H9 (cell line): ENCODE data around the gene INPP4A. TPM values are rescaled to one million over a fixed set of nuclear protein-coding genes. Genes with fewer than 3 reads are reported as not detected.

Experiments used
- DNase-seq: peaks from one replicate; pipeline ENCODE4 v3.0.0-alpha.2; 2017
- H2AFZ ChIP-seq: one replicate; pipeline ENCODE4 v1.6.1; 2013; ENCODE audit warnings: mild to moderate bottlenecking, low read length, control low read depth, moderate library complexity
- H2AK5ac ChIP-seq: 2 replicates; pipeline ENCODE4 v1.6.1; 2013; ENCODE audit warnings: low read length, control low read depth, mixed read lengths; ENCODE audit not compliant: insufficient read length
- H2BK120ac ChIP-seq: one replicate; pipeline ENCODE4 v1.6.1; 2013; ENCODE audit warnings: low read depth, mild to moderate bottlenecking, low read length, control low read depth, inconsistent platforms; ENCODE audit not compliant: poor library complexity, severe bottlenecking
- H2BK12ac ChIP-seq: 2 replicates; pipeline ENCODE4 v1.6.1; 2013; ENCODE audit warnings: low read length, control low read depth, mixed read lengths, low read depth; ENCODE audit not compliant: insufficient read length
- H2BK15ac ChIP-seq: 2 replicates; pipeline ENCODE4 v1.6.1; 2013; ENCODE audit warnings: low read depth, low read length, control low read depth
- H2BK20ac ChIP-seq: one replicate; pipeline ENCODE4 v1.6.1; 2013; ENCODE audit warnings: low read depth, mild to moderate bottlenecking, low read length, control low read depth, inconsistent platforms; ENCODE audit not compliant: poor library complexity, severe bottlenecking
- H2BK5ac ChIP-seq: 2 replicates; pipeline ENCODE4 v1.6.1; 2013; ENCODE audit warnings: low read length, control low read depth, mixed read lengths; ENCODE audit not compliant: insufficient read length
- H3K14ac ChIP-seq: 2 replicates; pipeline ENCODE4 v1.6.1; 2013; ENCODE audit warnings: low read length, control low read depth; ENCODE audit not compliant: insufficient read depth
- H3K18ac ChIP-seq: 2 replicates; pipeline ENCODE4 v1.6.1; 2013; ENCODE audit warnings: low read depth, mild to moderate bottlenecking, mixed read lengths, low read length, control low read depth; ENCODE audit not compliant: insufficient read length
- H3K23ac ChIP-seq: 2 replicates; pipeline ENCODE4 v1.6.1; 2013; ENCODE audit warnings: low read length, control low read depth, mixed read lengths, low read depth; ENCODE audit not compliant: insufficient read length
- H3K23me2 ChIP-seq: 2 replicates; pipeline ENCODE4 v1.6.1; 2013; ENCODE audit warnings: low read depth, mild to moderate bottlenecking, mixed read lengths, low read length, control low read depth; ENCODE audit not compliant: insufficient read length, poor library complexity, severe bottlenecking
- H3K27ac ChIP-seq: 2 replicates; pipeline ENCODE4 v1.5.1; 2013; ENCODE audit warnings: low read length, control low read depth, mixed read lengths, low read depth; ENCODE audit not compliant: insufficient read length
- H3K27me3 ChIP-seq: 2 replicates; pipeline ENCODE4 v1.6.1; 2013; ENCODE audit warnings: low read length, control low read depth, inconsistent platforms; ENCODE audit not compliant: insufficient read depth
- H3K4ac ChIP-seq: 2 replicates; pipeline ENCODE4 v1.6.1; 2013; ENCODE audit warnings: low read depth, mild to moderate bottlenecking, control low read depth, inconsistent platforms, low read length, moderate library complexity
- H3K4me1 ChIP-seq: 2 replicates; pipeline ENCODE4 v1.6.1; 2013; ENCODE audit warnings: low read length, control low read depth, inconsistent platforms; ENCODE audit not compliant: insufficient read depth
- H3K4me2 ChIP-seq: 2 replicates; pipeline ENCODE4 v1.6.1; 2013; ENCODE audit warnings: low read length, control low read depth, mixed read lengths; ENCODE audit not compliant: insufficient read length, insufficient read depth
- H3K56ac ChIP-seq: 2 replicates; pipeline ENCODE4 v1.6.1; 2013; ENCODE audit warnings: low read depth, mild to moderate bottlenecking, mixed read lengths, low read length, control low read depth; ENCODE audit not compliant: insufficient read length
- H3K79me1 ChIP-seq: 2 replicates; pipeline ENCODE4 v1.6.1; 2013; ENCODE audit warnings: low read depth, mild to moderate bottlenecking, moderate library complexity, low read length, control low read depth, inconsistent platforms; ENCODE audit not compliant: insufficient read depth, poor library complexity, severe bottlenecking
- H3K79me2 ChIP-seq: 2 replicates; pipeline ENCODE4 v1.6.1; 2013; ENCODE audit warnings: low read length, control low read depth, inconsistent platforms; ENCODE audit not compliant: insufficient read depth
- H3K9ac ChIP-seq: 2 replicates; pipeline ENCODE4 v1.6.1; 2013; ENCODE audit warnings: low read length, control low read depth, mixed read lengths; ENCODE audit not compliant: insufficient read length; ENCODE audit errors: extremely low read depth
- H3K9me3 ChIP-seq: one replicate; pipeline ENCODE4 v1.6.1; 2013; ENCODE audit warnings: low read depth, low read length, inconsistent platforms; ENCODE audit not compliant: control insufficient read depth
- H3T11ph ChIP-seq: one replicate; pipeline ENCODE4 v1.6.1; 2013; ENCODE audit warnings: mild to moderate bottlenecking, low read length, control low read depth, inconsistent platforms
- H4K20me1 ChIP-seq: one replicate; pipeline ENCODE4 v1.6.1; 2013; ENCODE audit not compliant: control insufficient read depth, insufficient read length, insufficient read depth
- H4K5ac ChIP-seq: 2 replicates; pipeline ENCODE4 v1.6.1; 2013; ENCODE audit warnings: low read depth, mild to moderate bottlenecking, mixed read lengths, low read length, control low read depth; ENCODE audit not compliant: insufficient read length
- H4K8ac ChIP-seq: replicated peaks from 2 replicates; pipeline ENCODE4 v1.6.1; 2013; ENCODE audit warnings: low read length, control low read depth, mixed read lengths, low read depth; ENCODE audit not compliant: insufficient read length
- H4K91ac ChIP-seq: 2 replicates; pipeline ENCODE4 v1.6.1; 2013; ENCODE audit warnings: low read depth, mild to moderate bottlenecking, moderate library complexity, mixed read lengths, low read length, control low read depth; ENCODE audit not compliant: insufficient read length
- H3K27ac Mint-ChIP-seq, 3 experiments: 2 replicates in 2 of 3; 3 replicates in 1 of 3; pipeline ENCODE4 v1.8.0; 2020 to 2021; ENCODE audit warnings: mixed read lengths in 3 of 3, mild to moderate bottlenecking in 1 of 3, moderate library complexity in 1 of 3
- H3K27me3 Mint-ChIP-seq: 2 replicates; pipeline ENCODE4 v1.8.0; 2021; ENCODE audit warnings: low read depth, mild to moderate bottlenecking, moderate library complexity, mixed read lengths
- H3K36me3 Mint-ChIP-seq, 3 experiments: 2 replicates in 2 of 3; 3 replicates in 1 of 3; pipeline ENCODE4 v1.8.0; 2020 to 2021; ENCODE audit warnings: low read depth in 3 of 3, mixed read lengths in 3 of 3; ENCODE audit not compliant: insufficient read depth in 1 of 3
- H3K4me1 Mint-ChIP-seq, 2 experiments: 2 replicates each; pipeline ENCODE4 v1.8.0; 2020; ENCODE audit warnings: mixed read lengths in 2 of 2
- H3K4me3 Mint-ChIP-seq, 2 experiments: 2 replicates in 1 of 2; 3 replicates in 1 of 2; pipeline ENCODE4 v1.8.0; 2020 to 2021; ENCODE audit warnings: mild to moderate bottlenecking in 2 of 2, mixed read lengths in 2 of 2, moderate library complexity in 1 of 2
- H3K9me3 Mint-ChIP-seq, 2 experiments: 2 replicates in 1 of 2; 3 replicates in 1 of 2; pipeline ENCODE4 v1.8.0; 2020; ENCODE audit warnings: mild to moderate bottlenecking in 2 of 2, mixed read lengths in 2 of 2, moderate library complexity in 1 of 2
- WGBS: extraction: QIAGEN DNeasy Blood & Tissue Kit; methylation state at CpG from one replicate; pipeline ENCODE4 v1.1.7; 2013; ENCODE audit warnings: missing lambda C conversion rate, low lambda C conversion rate, mixed read lengths; ENCODE audit not compliant: insufficient read length; ENCODE audit errors: extremely low coverage; 5-methylcytosine and 5-hydroxymethylcytosine counted together
- total RNA-seq: library from RNA; stranded (reverse); gene quantifications from 2 replicates; pipeline ENCODE4 v1.2.1, GENCODE V29; 2021
- TF ChIP-seq, protein P1 (sequence below): fragments of 200-600 bp; sonication (generic); conservative IDR thresholded peaks from 3 replicates; pipeline ENCODE4 v1.8.0; 2021; ENCODE audit warnings: antibody characterized with exemption, mild to moderate bottlenecking

The INPP4A gene
- total RNA-seq, 1 experiment from 2014 or later, result 55.2 TPM

GRCh38 chr2:98485453-98485755, 40.7 kb downstream of the INPP4A start:
- Histone ChIP-seq H4K5ac (no peak overlapping the region), H3T11ph (no peak overlapping the region), H3K27ac (no peak overlapping the region), H2BK5ac (no peak overlapping the region), H3K4me1 (peaks cover 2% of the 10 kb centered on the region; the same call in 1 of the 2 replicates), H2BK120ac (no peak overlapping the region), H4K20me1 (no peaks in the 10 kb centered on the region), H3K14ac (no peak overlapping the region), H3K4ac (no peak overlapping the region), H4K8ac (no peak overlapping the region), H3K79me1 (peaks cover 5% of the 10 kb centered on the region), H3K4me2 (no peak overlapping the region), H3K56ac (no peak overlapping the region), H3K23me2 (no peaks in the 10 kb centered on the region), H2BK15ac (no peak overlapping the region), H2AK5ac (no peak overlapping the region), H3K9me3 (no peaks in the 10 kb centered on the region), H3K79me2 (peaks cover 2% of the 10 kb centered on the region; the same call in 1 of the 2 replicates), H4K91ac (no peak overlapping the region), H3K18ac (no peak overlapping the region), H3K23ac (no peak overlapping the region), H2BK20ac (no peak overlapping the region), H2BK12ac (no peak overlapping the region), H3K27me3 (no peaks in the 10 kb centered on the region), H3K9ac (no peak overlapping the region), H2AFZ (no peak overlapping the region)
- peak overlapping the region in 1 of 3 experiments; percentile 67; a peak in 2 of 7 replicates for H3K27ac Mint-ChIP-seq
- H3K9me3 Mint-ChIP-seq, result no peaks in the 10 kb centered on the region
- no CpG with 5 or more reads among the region's 4 CpGs for WGBS
- peaks cover 64 to 76% of the 10 kb centered on the region in 2 experiments for H3K4me1 Mint-ChIP-seq
- no peaks in the 10 kb centered on the region for H3K27me3 Mint-ChIP-seq
- no peak for DNase-seq
- peak overlapping the region in 1 of 2 experiments; percentile 30; a peak in 1 of 5 replicates for H3K4me3 Mint-ChIP-seq
- TF ChIP-seq, protein P1, sequence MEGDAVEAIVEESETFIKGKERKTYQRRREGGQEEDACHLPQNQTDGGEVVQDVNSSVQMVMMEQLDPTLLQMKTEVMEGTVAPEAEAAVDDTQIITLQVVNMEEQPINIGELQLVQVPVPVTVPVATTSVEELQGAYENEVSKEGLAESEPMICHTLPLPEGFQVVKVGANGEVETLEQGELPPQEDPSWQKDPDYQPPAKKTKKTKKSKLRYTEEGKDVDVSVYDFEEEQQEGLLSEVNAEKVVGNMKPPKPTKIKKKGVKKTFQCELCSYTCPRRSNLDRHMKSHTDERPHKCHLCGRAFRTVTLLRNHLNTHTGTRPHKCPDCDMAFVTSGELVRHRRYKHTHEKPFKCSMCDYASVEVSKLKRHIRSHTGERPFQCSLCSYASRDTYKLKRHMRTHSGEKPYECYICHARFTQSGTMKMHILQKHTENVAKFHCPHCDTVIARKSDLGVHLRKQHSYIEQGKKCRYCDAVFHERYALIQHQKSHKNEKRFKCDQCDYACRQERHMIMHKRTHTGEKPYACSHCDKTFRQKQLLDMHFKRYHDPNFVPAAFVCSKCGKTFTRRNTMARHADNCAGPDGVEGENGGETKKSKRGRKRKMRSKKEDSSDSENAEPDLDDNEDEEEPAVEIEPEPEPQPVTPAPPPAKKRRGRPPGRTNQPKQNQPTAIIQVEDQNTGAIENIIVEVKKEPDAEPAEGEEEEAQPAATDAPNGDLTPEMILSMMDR, result no peak
- H3K36me3 Mint-ChIP-seq, result peaks cover 0 to 4% (median 0%) of the 10 kb centered on the region in 3 experiments; a peak in 3 of 7 replicates
